ENCODE data around the gene UBL7.
"Not testable (repeated sequence)": the region's sequence is repeated elsewhere in the genome, so short reads cannot be mapped to it uniquely, and the experiment has no call there.

UBL7 gene

GRCh38 chr15:74461847-74462511 is 1.0 kb upstream of the UBL7 start:
- no peak for DNase-seq

GRCh38 chr15:74460298-74460697 is 662 bp downstream of the UBL7 start:
- DNase-seq, result no peak

GRCh38 chr15:74459798-74460197 is 1.2 kb downstream of the UBL7 start:
- DNase-seq, result not testable (repeated sequence)

GRCh38 chr15:74458473-74458872 is 2.5 kb downstream of the UBL7 start:
- no peak for DNase-seq

GRCh38 chr15:74457036-74457435 is 3.9 kb downstream of the UBL7 start:
- not testable (repeated sequence) for DNase-seq

GRCh38 chr15:74454764-74455500 is 6.0 kb downstream of the UBL7 start:
- DNase-seq, result no peak

GRCh38 chr15:74453925-74454763 is 6.8 kb downstream of the UBL7 start:
- DNase-seq, result no peak

GRCh38 chr15:74451861-74452835 is 8.8 kb downstream of the UBL7 start:
- DNase-seq, result no peak

- no peak for DNase-seq
These were observed 9.6 kb downstream of the UBL7 start for GRCh38 chr15:74451322-74451721.

- no peak for DNase-seq
These were observed 11.2 kb downstream of the UBL7 start for GRCh38 chr15:74449643-74450205.

- DNase-seq, result no peak
These were observed 11.9 kb downstream of the UBL7 start for GRCh38 chr15:74449095-74449494.

- DNase-seq, result no peak
These were observed 14.9 kb downstream of the UBL7 start for GRCh38 chr15:74445816-74446763.

GRCh38 chr15:74444106-74445062 is 16.6 kb downstream of the UBL7 start:
- no peak for DNase-seq

GRCh38 chr15:74443100-74443909 is 17.7 kb downstream of the UBL7 start:
- no peak for DNase-seq

- no peak for DNase-seq
These were observed 18.4 kb downstream of the UBL7 start for GRCh38 chr15:74442604-74443003.

- no peak for DNase-seq
These were observed 18.9 kb downstream of the UBL7 start for GRCh38 chr15:74442063-74442462.

- DNase-seq, result no peak
These were observed 19.6 kb downstream of the UBL7 start for GRCh38 chr15:74441248-74441941.

- DNase-seq, result peak; percentile 78 to 79
These were observed 22.1 kb downstream of the UBL7 start for GRCh38 chr15:74438721-74439316.

Measured in activated CD4-positive, alpha-beta T cell treated with anti-CD3 and anti-CD28 coated beads for 4 hours (primary cell).